SK-N-MC (cell line): Measurements from ENCODE around the gene CBX5.

Experiments
- DNase-seq: peaks from one replicate; pipeline ENCODE4 v3.0.0-alpha.2; 2011; ENCODE audit warnings: low read depth, low spot score
- H3K27ac ChIP-seq: fragments of 200-600 bp; sonication (generic); 2 replicates; pipeline ENCODE4 v1.5.1; 2016; ENCODE audit warnings: mixed run types
- H3K36me3 ChIP-seq: fragments of 200-600 bp; sonication (generic); 2 replicates; pipeline ENCODE4 v1.6.1; 2017; ENCODE audit warnings: antibody characterized with exemption, low read length, mixed read lengths; ENCODE audit not compliant: insufficient read depth
- H3K4me3 ChIP-seq: fragments of 200-600 bp; sonication (generic); 2 replicates; pipeline ENCODE4 v1.5.1; 2016
- H3K9ac ChIP-seq: fragments of 200-600 bp; sonication (generic); 2 replicates; pipeline ENCODE4 v1.8.0; 2017; ENCODE audit warnings: mixed run types, mixed read lengths; ENCODE audit not compliant: insufficient read length
- H3K9me3 ChIP-seq: fragments of 200-600 bp; sonication (generic); 2 replicates; pipeline ENCODE4 v1.6.1; 2017; ENCODE audit warnings: low read depth, mild to moderate bottlenecking, antibody characterized with exemption, low read length, moderate library complexity, mixed read lengths
- EZH2 ChIP-seq: fragments of 200-600 bp; sonication (generic); IDR thresholded peaks from one replicate; pipeline ENCODE4 v1.6.1; 2017; ENCODE audit warnings: antibody characterized with exemption
- FOXP2 ChIP-seq: optimal IDR thresholded peaks from 2 replicates; pipeline ENCODE3; 2011; ENCODE audit warnings: mild to moderate bottlenecking, moderate library complexity; ENCODE audit not compliant: insufficient read depth; ENCODE audit errors: extremely low read length, control extremely low read depth
- POLR2AphosphoS5 ChIP-seq: IDR thresholded peaks from 2 replicates; pipeline ENCODE4 v1.6.1; 2012; ENCODE audit warnings: mild to moderate bottlenecking, low read depth, low read length, borderline replicate concordance

Gene CBX5

GRCh38 chr12:54276368-54276767 is 3.6 kb downstream of the CBX5 start:
- peak overlapping the region; percentile 45; the same call in 1 of the 2 replicates for H3K27ac ChIP-seq
- no peaks in the 10 kb centered on the region for H3K9me3 ChIP-seq
- H3K36me3 ChIP-seq: peaks cover 64% of the 10 kb centered on the region
- TF ChIP-seq EZH2: no peak
- no peak for TF ChIP-seq FOXP2
- TF ChIP-seq POLR2AphosphoS5: no peak
- no peak for DNase-seq
- H3K9ac ChIP-seq: peak overlapping the region; percentile 12
- no peak overlapping the region for H3K4me3 ChIP-seq

- Histone ChIP-seq H3K36me3 (peaks cover 55% of the 10 kb centered on the region), H3K27ac (peak overlapping the region; percentile 56), H3K9ac (peak overlapping the region; percentile 13), H3K9me3 (no peaks in the 10 kb centered on the region), H3K4me3 (0 out of 2 replicates have a peak overlapping the region, but pooled peaks have one; percentile 8)
- no peak for TF ChIP-seq POLR2AphosphoS5
- no peak for TF ChIP-seq EZH2
- no peak for TF ChIP-seq FOXP2
- no peak for DNase-seq
Observed at GRCh38 chr12:54273981-54274380, 5.9 kb downstream of the CBX5 start.

- no peak for TF ChIP-seq FOXP2
- TF ChIP-seq POLR2AphosphoS5: no peak
- TF ChIP-seq EZH2: no peak
Observed at GRCh38 chr12:54272214-54272613, 7.7 kb downstream of the CBX5 start.

GRCh38 chr12:54270345-54270744 is 9.6 kb downstream of the CBX5 start:
- no peak overlapping the region for H3K9ac ChIP-seq
- peak overlapping the region; percentile 56 for H3K27ac ChIP-seq
- no peak for TF ChIP-seq POLR2AphosphoS5
- no peak for TF ChIP-seq FOXP2
- no peak for TF ChIP-seq EZH2
- no peaks in the 10 kb centered on the region for H3K9me3 ChIP-seq
- no peak overlapping the region for H3K4me3 ChIP-seq
- H3K36me3 ChIP-seq: peaks cover 35% of the 10 kb centered on the region
- no peak for DNase-seq

More at GRCh38 chr12:54272214-54272613, 7.7 kb downstream of the CBX5 start:
- no peaks in the 10 kb centered on the region for H3K9me3 ChIP-seq
- no peak for DNase-seq
- no peak overlapping the region for H3K9ac ChIP-seq
- H3K27ac ChIP-seq: peak overlapping the region; percentile 23
- peaks cover 44% of the 10 kb centered on the region for H3K36me3 ChIP-seq
- H3K4me3 ChIP-seq: no peak overlapping the region

GRCh38 chr12:54266852-54267251 is 13.1 kb downstream of the CBX5 start:
- Histone ChIP-seq H3K27ac (peak overlapping the region; percentile 1), H3K4me3 (no peak overlapping the region), H3K9ac (no peak overlapping the region), H3K9me3 (no peaks in the 10 kb centered on the region), H3K36me3 (peaks cover 9% of the 10 kb centered on the region)
- TF ChIP-seq EZH2: no peak
- TF ChIP-seq FOXP2: no peak
- TF ChIP-seq POLR2AphosphoS5: no peak
- DNase-seq: no peak

GRCh38 chr12:54265364-54265812 is 14.5 kb downstream of the CBX5 start:
- Histone ChIP-seq H3K4me3 (no peak overlapping the region), H3K9ac (no peak overlapping the region), H3K36me3 (peaks cover 4% of the 10 kb centered on the region; the same call in 1 of the 2 replicates), H3K27ac (peak overlapping the region; percentile 77), H3K9me3 (no peaks in the 10 kb centered on the region)
- TF ChIP-seq FOXP2 (no peak), EZH2 (no peak), POLR2AphosphoS5 (no peak)
- no peak for DNase-seq

- no peaks in the 10 kb centered on the region for H3K9me3 ChIP-seq
- peak overlapping the region; percentile 96 for H3K27ac ChIP-seq
- no peak for DNase-seq
- H3K4me3 ChIP-seq: peak overlapping the region; percentile 34
- TF ChIP-seq EZH2 (no peak), POLR2AphosphoS5 (no peak), FOXP2 (no peak)
- peak overlapping the region; percentile 7 for H3K9ac ChIP-seq
- peaks cover 7% of the 10 kb centered on the region for H3K36me3 ChIP-seq
Observed at GRCh38 chr12:54262403-54262925, 17.5 kb downstream of the CBX5 start.

GRCh38 chr12:54261815-54262402 is 18.0 kb downstream of the CBX5 start:
- DNase-seq: no peak
- Histone ChIP-seq H3K9ac (peak overlapping the region; percentile 7), H3K36me3 (peaks cover 13% of the 10 kb centered on the region), H3K27ac (peak overlapping the region; percentile 96), H3K9me3 (no peaks in the 10 kb centered on the region), H3K4me3 (peak overlapping the region; percentile 34)
- TF ChIP-seq EZH2 (no peak), FOXP2 (no peak), POLR2AphosphoS5 (no peak)
